GM12892 (cell line): ENCODE data around the gene MAST3.

Experiments used
- DNase-seq: peaks from one replicate; pipeline ENCODE4 v3.0.0; 2011; ENCODE audit not compliant: insufficient read length
- FAIRE-seq: peaks from 2 replicates; lab custom pipeline; 2011; peaks lifted over from hg19 to GRCh38; lab: Jason Lieb, UNC
- POLR2A ChIP-seq: IDR thresholded peaks from 2 replicates; pipeline ENCODE4 v1.6.1; 2011; ENCODE audit warnings: low read depth, low read length, control low read depth
- POLR2AphosphoS5 ChIP-seq: IDR thresholded peaks from 2 replicates; pipeline ENCODE4 v1.6.1; 2011; ENCODE audit warnings: low read depth, low read length, control low read depth
- TAF1 ChIP-seq: IDR thresholded peaks from 2 replicates; pipeline ENCODE4 v1.6.1; 2011; ENCODE audit warnings: low read depth, mild to moderate bottlenecking, control low read depth, low read length, borderline replicate concordance

MAST3 gene

DNA sequence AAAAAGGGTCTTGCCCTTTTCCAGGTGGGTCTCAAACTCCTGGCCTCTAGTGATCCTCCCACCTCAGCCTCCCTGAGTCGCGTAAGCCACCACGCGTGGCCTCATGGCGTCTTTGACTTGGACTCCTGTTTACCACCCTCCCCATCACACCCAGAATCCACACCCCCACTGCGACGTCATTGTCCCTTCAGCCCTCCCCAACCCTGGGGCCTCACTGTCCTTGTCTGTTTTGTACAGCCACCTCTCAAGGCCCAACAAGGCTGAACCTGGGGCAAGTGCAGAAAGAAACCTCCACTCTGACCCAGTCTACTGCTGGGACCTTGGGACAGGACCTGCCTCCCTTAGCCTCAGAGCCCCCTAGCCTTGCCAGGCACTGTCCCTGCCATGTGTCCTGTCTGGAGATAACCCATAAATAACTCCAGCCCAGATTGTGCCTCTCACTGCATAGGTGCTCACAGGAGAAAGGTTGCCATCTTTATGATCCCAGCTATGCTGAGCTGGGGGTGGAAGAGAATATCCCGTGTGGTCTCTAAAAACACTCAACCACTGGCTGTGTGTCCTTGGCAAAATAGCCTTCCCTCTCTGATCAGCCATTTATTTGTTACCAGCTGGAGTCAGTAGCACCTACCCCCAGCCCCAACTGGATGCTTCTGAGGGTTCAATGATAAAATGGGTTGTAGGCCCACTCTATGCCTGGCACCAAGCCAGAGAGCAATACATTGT, 74.2 kb downstream of the MAST3 start:
- DNase-seq (no peak), FAIRE-seq (peak; percentile 76)
- TF ChIP-seq POLR2AphosphoS5 (no peak), POLR2A (no peak)

- FAIRE-seq, result peak; percentile 63
- no peak for DNase-seq
- TF ChIP-seq TAF1, result no peak
- no peak for TF ChIP-seq POLR2A
- TF ChIP-seq POLR2AphosphoS5, result no peak
These were observed 74.9 kb downstream of the MAST3 start for GRCh38 chr19:18172331-18173053.

DNA sequence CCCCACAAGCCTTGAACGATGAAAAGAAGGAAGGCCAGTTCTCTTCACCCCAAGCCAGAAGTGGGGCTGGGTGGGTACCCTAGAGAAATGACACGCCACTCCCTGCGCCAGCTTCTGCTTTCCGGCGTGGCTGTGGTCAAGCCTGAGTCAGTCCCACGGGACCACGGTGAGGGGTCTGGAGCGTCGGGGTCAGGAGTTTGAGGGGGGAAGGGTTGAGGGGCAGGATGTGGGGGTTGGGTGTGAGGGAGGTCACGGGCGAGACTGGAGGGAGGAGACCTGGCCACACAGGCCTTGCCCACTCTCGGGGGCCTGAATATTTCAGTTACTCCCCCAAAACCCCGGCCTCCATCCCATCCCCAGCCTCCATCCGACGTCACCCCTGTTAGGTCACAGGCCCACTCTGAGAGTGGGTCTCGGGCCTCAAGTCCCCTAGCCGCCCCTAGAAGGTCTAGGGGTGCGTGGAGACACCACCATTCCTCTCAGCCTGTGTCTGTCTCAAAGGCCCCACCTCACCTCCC, 75.5 kb downstream of the MAST3 start:
- FAIRE-seq, result no peak
- TF ChIP-seq POLR2A (no peak), TAF1 (no peak), POLR2AphosphoS5 (no peak)

GRCh38 chr19:18173572-18174288, 76.2 kb downstream of the MAST3 start, which contains the start of gene IFI30:
Gene IFI30, plus strand, starts transcription at chr19:18173813. Its CDS starts 29 bp downstream, at chr19:18173842.
- TF ChIP-seq TAF1, result peak; percentile 71; the same call in 1 of the 2 replicates
- TF ChIP-seq POLR2AphosphoS5, result peak; percentile 93
- TF ChIP-seq POLR2A, result peak; percentile 98
- DNase-seq (peak; percentile 88), FAIRE-seq (peak; percentile 87)

More for the DNA sequence above, 75.5 kb downstream of the MAST3 start:
- no peak for DNase-seq

GRCh38 chr19:18174983-18175382, 77.4 kb downstream of the MAST3 start:
- DNase-seq (no peak), FAIRE-seq (peak; percentile 48)
- no peak; the same call in 1 of the 2 replicates for TF ChIP-seq POLR2A
- TF ChIP-seq TAF1, result no peak
- TF ChIP-seq POLR2AphosphoS5, result no peak

DNA sequence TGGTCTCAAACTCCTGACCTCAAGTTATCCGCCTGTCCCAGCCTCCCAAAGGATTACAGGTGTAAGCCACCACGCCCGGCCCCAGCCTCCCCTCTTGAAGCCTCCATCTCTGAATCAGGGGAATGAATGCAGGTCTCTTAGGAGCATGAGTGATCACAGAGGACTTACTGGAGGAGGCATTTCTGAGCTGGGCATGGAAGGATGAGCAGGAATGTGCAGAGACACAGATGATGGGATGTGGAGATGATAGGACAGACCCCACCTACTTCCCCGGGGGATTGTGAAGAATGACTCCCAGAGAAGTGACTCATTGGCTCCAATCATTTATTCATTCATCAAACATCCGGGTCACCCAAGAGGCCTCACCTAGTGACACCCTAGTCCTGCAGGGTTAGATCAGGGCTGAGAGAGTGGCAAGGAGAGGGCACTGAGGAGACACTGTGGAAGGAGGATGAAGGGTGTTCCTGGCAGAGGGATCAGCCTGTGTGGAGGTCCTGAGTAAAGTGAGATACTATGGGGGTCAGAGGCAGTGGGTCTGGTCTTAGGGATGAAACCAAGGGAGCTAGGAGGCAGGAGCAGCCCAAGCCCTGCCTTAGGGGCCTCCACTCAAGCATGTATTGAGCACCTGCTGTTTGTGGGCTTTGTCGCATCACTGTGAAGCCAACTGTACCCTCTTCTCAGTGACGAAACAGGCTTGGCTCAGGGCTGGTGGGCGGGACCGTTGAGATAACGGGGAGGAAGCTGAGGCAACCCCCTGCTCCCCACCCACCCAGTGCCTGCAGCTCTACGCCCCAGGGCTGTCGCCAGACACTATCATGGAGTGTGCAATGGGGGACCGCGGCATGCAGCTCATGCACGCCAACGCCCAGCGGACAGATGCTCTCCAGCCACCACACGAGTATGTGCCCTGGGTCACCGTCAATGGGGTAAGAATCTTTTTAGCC, 79.1 kb downstream of the MAST3 start:
- no peak for DNase-seq
- no peak for FAIRE-seq
- no peak for TF ChIP-seq TAF1

DNA sequence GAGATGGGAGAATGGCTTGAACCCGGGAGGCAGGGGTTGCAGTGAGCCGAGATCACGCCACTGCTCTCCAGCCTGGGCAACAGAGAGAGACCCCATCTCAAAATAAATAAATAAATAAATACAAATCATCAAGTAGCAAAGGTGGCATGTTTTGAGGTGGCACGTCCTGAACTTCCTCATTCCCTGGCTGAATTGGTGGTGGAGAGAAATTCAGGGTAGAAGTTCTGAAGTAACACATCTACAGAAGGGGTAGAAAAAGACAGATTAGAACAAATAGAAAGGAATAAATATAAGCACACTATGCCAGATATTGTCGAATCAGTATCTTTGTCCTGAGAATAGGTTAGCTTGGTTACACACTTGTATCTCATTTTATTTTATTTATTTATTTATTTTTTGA, 82.4 kb downstream of the MAST3 start:
- FAIRE-seq (no peak), DNase-seq (no peak)
- TF ChIP-seq POLR2A, result no peak
- no peak for TF ChIP-seq TAF1

DNA sequence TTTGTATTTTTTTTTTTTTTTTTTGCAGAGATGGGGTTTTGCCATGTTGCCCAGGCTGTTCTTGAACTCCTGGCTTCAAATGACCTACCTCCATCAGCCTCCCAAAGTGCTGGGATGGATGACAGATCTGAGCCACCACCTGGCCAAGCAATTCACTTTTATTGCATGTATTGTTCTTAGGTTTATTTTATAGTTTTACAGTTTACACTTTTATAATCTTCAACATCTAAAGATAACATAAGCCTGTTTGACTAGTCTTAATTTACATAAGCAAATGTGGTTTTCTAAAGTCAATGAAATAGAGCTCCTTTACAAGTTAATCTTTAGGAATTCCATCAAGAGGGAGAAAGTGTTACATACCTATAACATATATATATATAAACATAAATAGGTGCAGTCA, 86.0 kb downstream of the MAST3 start:
- FAIRE-seq, result no peak

DNA sequence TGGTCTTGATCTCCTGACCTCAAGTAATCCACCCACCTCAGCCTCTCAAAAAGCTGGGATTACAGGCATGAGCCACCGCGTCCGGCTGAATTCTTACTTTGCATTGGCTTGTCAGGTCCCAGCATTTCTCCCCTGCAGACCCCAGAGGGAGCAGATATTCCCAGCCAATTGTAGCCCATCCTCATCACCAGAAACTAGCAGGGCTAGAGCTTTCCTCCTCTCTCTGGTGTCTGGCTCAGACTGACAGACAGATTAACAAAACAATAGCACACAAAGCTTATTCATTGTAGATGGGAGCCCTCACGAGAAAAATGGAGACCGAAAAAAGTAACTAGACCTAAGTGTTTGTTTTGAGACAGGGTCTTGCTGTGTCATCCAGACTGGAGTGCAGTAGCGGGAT, 88.0 kb downstream of the MAST3 start:
- DNase-seq (no peak), FAIRE-seq (no peak)
- no peak for TF ChIP-seq POLR2A
- TF ChIP-seq TAF1, result no peak
- TF ChIP-seq POLR2AphosphoS5, result no peak

More for the DNA sequence above, 86.0 kb downstream of the MAST3 start:
- TF ChIP-seq POLR2AphosphoS5 (no peak), POLR2A (no peak), TAF1 (no peak)
- DNase-seq, result no peak

- no peak for TF ChIP-seq POLR2AphosphoS5
- FAIRE-seq (no peak), DNase-seq (no peak)
These were observed 92.7 kb downstream of the MAST3 start for GRCh38 chr19:18190278-18190677.

GRCh38 chr19:18191640-18192062, 94.1 kb downstream of the MAST3 start:
- FAIRE-seq, result peak; percentile 40
- no peak for DNase-seq
- TF ChIP-seq POLR2A (no peak), POLR2AphosphoS5 (no peak), TAF1 (no peak)
